HepG2 (cell line): ENCODE results near the gene TRMT10C. TPM values are rescaled to one million over a fixed set of nuclear protein-coding genes. Genes with fewer than 3 reads are reported as not detected.

Experiments used
- ATF2 ChIP-seq: sonication (generic); formaldehyde crosslinking; IDR thresholded peaks from 2 replicates; pipeline ENCODE4 v1.4.0; 2020; ENCODE audit warnings: missing genetic modification reagents
- ISL2 ChIP-seq: sonication (generic); formaldehyde crosslinking; IDR thresholded peaks from 2 replicates; pipeline ENCODE4 v1.5.0; 2020; ENCODE audit warnings: missing genetic modification reagents
- SAP130 ChIP-seq: IDR thresholded peaks from 2 replicates; pipeline ENCODE4 v1.6.1; 2016; ENCODE audit warnings: low read depth
- THAP9 ChIP-seq: sonication (generic); formaldehyde crosslinking; IDR thresholded peaks from 2 replicates; pipeline ENCODE4; 2020; ENCODE audit warnings: missing genetic modification reagents, mild to moderate bottlenecking, borderline replicate concordance
- ZBTB20 ChIP-seq: sonication (generic); formaldehyde crosslinking; IDR thresholded peaks from 2 replicates; pipeline ENCODE4 v1.8.1; 2023; ENCODE audit warnings: missing genetic modification reagents, low read depth, mild to moderate bottlenecking, borderline replicate concordance
- ZBTB40 ChIP-seq, 2 experiments: fragments of 450-650 bp in 1 of 2; sonication (generic) in 1 of 2; formaldehyde crosslinking in 1 of 2; IDR thresholded peaks; 2 replicates each; pipeline versions ENCODE4 v1.6.1 to v1.8.0; 2016 to 2022; ENCODE audit warnings: antibody characterized with exemption in 1 of 2, mild to moderate bottlenecking in 1 of 2, missing genetic modification reagents in 1 of 2
- ZBTB49 ChIP-seq: sonication (generic); formaldehyde crosslinking; IDR thresholded peaks from 2 replicates; pipeline ENCODE4 v1.4.0; 2020; ENCODE audit warnings: missing genetic modification reagents, borderline replicate concordance
- ZNF274 ChIP-seq: sonication (generic); formaldehyde crosslinking; IDR thresholded peaks from 2 replicates; pipeline ENCODE4 v1.5.1; 2020; ENCODE audit warnings: mild to moderate bottlenecking, missing genetic modification reagents
- ZNF800 ChIP-seq: sonication (generic); formaldehyde crosslinking; IDR thresholded peaks from 2 replicates; pipeline ENCODE4 v1.4.0; 2020; ENCODE audit warnings: missing genetic modification reagents
- polyA plus RNA-seq, 8 experiments: library from polyadenylated mRNA; depleted of rRNA in 3 of 8; stranded (reverse) in 7 of 8; unstranded in 1 of 8; fragments of >200 nt; fragmentation: Illumina TruSeq in 4 of 8; extraction: Trizol in 4 of 8; gene quantifications; 2 replicates each; pipeline versions ENCODE4 v1.2.1 to v1.2.3, GENCODE V29; 2011 to 2016; ENCODE audit warnings: low read depth in 4 of 8, missing spikeins in 1 of 8, mixed read lengths in 1 of 8; ENCODE audit not compliant: insufficient read depth in 1 of 8
- total RNA-seq, 5 experiments: library from RNA; depleted of rRNA; stranded (reverse); fragments of >200 nt; fragmentation: Illumina TruSeq; extraction: Trizol; gene quantifications; 2 replicates each; pipeline ENCODE4 v1.2.3, GENCODE V29; 2016; ENCODE audit warnings: low read depth in 1 of 5

Gene TRMT10C
- total and polyA plus RNA-seq, 2 of the 13 experiments (the other 11 are each of a cell fraction or from before 2014, with no cell fraction given) = 10.8 to 39.2 TPM

GRCh38 chr3:101519685-101520365, 41.8 kb upstream of the TRMT10C start (continued):
- TF ChIP-seq ZBTB49 = no peak
- 0 out of 2 replicates have a peak, but pooled peaks have one; percentile 28 for TF ChIP-seq SAP130 (CRISPR knock-in tag)
- TF ChIP-seq ZNF800 (CRISPR knock-in tag) = no peak
- no peak for TF ChIP-seq ZBTB20 (CRISPR knock-in tag)
- peak; percentile 18; the same call in 1 of the 2 replicates for TF ChIP-seq ISL2 (CRISPR knock-in tag)
- TF ChIP-seq ATF2 (CRISPR knock-in tag) = peak; percentile 50; the same call in 1 of the 2 replicates
- TF ChIP-seq ZNF274 = no peak
- no peak for TF ChIP-seq THAP9 (CRISPR knock-in tag)
- no peak for TF ChIP-seq ZBTB40 (IDR thresholded peaks at IDR 0.05)
- TF ChIP-seq ZBTB40 (CRISPR knock-in tag; IDR thresholded peaks at IDR 0.05) = no peak
